ENCODE data around the gene INF2.

DNA sequence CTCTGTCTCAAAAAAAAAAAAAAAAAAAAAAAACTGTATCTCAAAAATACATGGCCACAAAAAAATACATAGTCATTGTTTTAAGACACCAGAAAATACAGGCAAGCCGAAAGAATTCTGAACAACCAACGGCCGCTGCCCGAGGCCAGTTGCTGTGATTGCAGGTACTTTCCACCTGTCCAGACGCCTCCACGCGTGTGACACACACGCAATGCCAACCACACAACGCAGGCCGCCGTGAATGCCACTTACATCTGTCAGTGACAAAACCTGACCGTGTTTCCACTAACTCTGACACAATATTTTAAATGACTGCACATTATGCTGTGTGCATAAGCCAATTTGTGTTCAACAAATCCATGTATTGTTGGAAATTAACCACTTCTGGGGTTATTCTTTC is 22.4 kb upstream of the INF2 start:
- TF ChIP-seq, protein P1, sequence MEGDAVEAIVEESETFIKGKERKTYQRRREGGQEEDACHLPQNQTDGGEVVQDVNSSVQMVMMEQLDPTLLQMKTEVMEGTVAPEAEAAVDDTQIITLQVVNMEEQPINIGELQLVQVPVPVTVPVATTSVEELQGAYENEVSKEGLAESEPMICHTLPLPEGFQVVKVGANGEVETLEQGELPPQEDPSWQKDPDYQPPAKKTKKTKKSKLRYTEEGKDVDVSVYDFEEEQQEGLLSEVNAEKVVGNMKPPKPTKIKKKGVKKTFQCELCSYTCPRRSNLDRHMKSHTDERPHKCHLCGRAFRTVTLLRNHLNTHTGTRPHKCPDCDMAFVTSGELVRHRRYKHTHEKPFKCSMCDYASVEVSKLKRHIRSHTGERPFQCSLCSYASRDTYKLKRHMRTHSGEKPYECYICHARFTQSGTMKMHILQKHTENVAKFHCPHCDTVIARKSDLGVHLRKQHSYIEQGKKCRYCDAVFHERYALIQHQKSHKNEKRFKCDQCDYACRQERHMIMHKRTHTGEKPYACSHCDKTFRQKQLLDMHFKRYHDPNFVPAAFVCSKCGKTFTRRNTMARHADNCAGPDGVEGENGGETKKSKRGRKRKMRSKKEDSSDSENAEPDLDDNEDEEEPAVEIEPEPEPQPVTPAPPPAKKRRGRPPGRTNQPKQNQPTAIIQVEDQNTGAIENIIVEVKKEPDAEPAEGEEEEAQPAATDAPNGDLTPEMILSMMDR (IDR thresholded peaks at IDR 0.05): no peak
- no peak for TF ChIP-seq POLR2A (IDR thresholded peaks at IDR 0.05; ENCODE audit: low read depth)

Data from esophagus muscularis mucosa (tissue), 3 donors.